ENCODE measurements around the gene TRIAP1. TPM values are rescaled to one million over a fixed set of nuclear protein-coding genes. Genes with fewer than 3 reads are reported as not detected.

TRIAP1 gene
- polyA plus RNA-seq, 4 donors, result 42.6 to 47.8 (median 46.2) TPM

DNA sequence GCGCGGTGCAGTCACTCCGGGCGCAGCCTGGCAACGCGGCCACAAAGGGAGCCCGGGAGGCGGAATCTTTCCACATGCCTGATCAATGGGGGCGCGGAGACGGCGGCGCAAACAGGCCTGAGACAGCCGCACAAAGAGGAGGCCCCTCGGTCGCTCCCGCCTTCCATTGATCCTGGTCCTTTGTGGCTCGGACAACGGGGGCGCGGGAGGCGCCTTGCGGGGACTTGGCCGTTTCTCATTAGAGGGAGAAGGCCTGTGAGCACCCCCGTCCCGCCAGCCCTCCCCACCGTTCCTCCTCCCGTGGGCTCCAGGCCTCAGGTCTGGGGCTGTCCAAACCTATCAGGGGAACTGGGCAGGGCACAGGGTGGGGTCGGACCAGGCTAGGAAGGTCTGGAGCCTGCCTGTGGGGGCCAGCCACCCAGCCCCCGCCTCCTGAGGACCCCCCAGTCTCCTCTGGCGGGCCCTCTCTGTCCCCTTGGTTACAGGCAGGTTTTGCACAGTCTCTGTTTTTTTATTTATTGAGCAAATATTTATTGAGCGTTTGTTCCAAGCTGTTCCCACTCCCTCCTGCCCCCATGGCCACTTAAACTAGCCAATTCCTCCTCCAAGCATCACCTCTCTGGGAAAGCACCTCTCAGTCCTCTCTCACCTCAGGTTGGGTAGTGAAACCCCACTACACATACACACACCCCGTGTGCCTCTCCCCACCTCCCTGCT lies 48.2 kb downstream of the TRIAP1 start:
- DNase-seq (ENCODE audit: low read depth in 4 of 4, low spot score in 3 of 4), result no peak

DNA sequence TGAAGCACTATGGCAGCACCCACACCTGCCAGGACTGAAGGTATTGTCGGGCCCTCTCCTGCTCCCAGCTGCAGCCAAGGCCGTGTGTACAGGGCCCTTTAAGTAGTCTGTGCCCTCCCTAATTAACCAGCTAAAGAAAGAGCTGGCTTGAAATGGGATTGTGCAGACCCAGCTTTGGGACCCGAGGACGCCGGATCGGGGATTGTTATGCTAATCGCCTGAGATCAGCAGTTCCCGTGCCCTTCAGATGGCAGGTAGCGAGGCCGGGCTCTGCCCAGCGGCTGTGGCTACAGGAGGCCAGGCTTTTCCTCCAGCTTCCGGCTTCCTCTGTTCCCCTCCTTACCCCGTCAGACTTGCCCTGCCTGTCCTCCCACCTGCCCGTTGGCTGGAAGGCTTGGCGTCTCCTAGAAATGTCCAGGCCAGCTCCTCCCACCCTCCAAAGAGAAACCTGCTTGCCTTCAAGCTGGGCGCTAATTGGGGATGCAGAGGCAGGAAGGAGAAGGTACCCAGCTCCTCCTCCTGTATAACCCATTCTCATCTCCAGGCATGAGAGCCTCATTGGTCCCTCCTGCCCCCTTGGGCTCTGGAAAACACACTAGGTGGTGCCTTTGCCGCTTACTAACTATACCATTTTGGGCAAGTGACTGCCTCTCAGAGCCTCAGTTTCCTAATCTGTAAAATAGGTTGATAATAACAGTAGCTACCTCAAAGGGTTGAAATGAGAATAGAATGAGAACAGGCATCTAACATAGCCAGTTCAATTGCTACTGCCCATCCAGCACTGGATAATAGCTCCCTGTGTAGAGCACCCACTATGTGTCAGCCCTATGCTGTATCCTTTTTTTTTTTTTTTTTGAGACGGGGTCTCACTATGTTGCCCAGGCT lies 51.5 kb downstream of the TRIAP1 start:
- DNase-seq (ENCODE audit: low read depth in 4 of 4, low spot score in 3 of 4), result no peak

Other genes with a start within 250 kb of the TRIAP1 start
- 1,000 to 10,000 TPM; 2,681 to 3,216 (median 2,786) TPM for gene RPLP0, start 245.3 kb downstream of the TRIAP1 start, polyA plus RNA-seq (ENCODE audit: insufficient read length in 4 of 4)
- gene PXN, start 180.7 kb downstream of the TRIAP1 start, polyA plus RNA-seq (ENCODE audit: insufficient read length in 4 of 4), result 10 to 100 TPM; 71.9 to 79.4 (median 76.3) TPM
- under 1 TPM in 1 of 4 donors, not detected in 3; 0.47 TPM for gene RNU4-2, start 154.5 kb downstream of the TRIAP1 start, polyA plus RNA-seq (ENCODE audit: insufficient read length in 4 of 4)
- not detected for gene RNU4-1, start 153.1 kb downstream of the TRIAP1 start, polyA plus RNA-seq (ENCODE audit: insufficient read length in 4 of 4)
- gene SIRT4, start 144.1 kb downstream of the TRIAP1 start, polyA plus RNA-seq (ENCODE audit: insufficient read length in 4 of 4), result 1 to 10 TPM; 2.7 to 5.7 (median 3.9) TPM
- gene PLA2G1B, start 118.6 kb downstream of the TRIAP1 start, polyA plus RNA-seq (ENCODE audit: insufficient read length in 4 of 4), result under 1 TPM; 0.31 to 0.73 (median 0.42) TPM
- gene MSI1, start 77.2 kb downstream of the TRIAP1 start, polyA plus RNA-seq (ENCODE audit: insufficient read length in 4 of 4), result 10 to 100 TPM; 17.7 to 23.8 (median 19.5) TPM
- 100 to 1,000 TPM; 303 to 369 (median 327) TPM for gene COX6A1, start 8.3 kb downstream of the TRIAP1 start, polyA plus RNA-seq (ENCODE audit: insufficient read length in 4 of 4)
- gene GATC, start 60 bp upstream of the TRIAP1 start, polyA plus RNA-seq (ENCODE audit: insufficient read length in 4 of 4), result 10 to 100 TPM; 34.8 to 37.1 (median 35.0) TPM
- gene SRSF9, start 23.4 kb upstream of the TRIAP1 start, polyA plus RNA-seq (ENCODE audit: insufficient read length in 4 of 4), result 100 to 1,000 TPM; 220 to 249 (median 230) TPM
- gene DYNLL1, start 49.7 kb upstream of the TRIAP1 start, polyA plus RNA-seq (ENCODE audit: insufficient read length in 4 of 4), result 100 to 1,000 TPM; 492 to 541 (median 519) TPM
- gene COQ5, start 82.8 kb upstream of the TRIAP1 start, polyA plus RNA-seq (ENCODE audit: insufficient read length in 4 of 4), result 10 to 100 TPM; 62.0 to 73.6 (median 65.7) TPM
- gene RNF10, start 88.0 kb upstream of the TRIAP1 start, polyA plus RNA-seq (ENCODE audit: insufficient read length in 4 of 4), result 100 to 1,000 TPM; 181 to 232 (median 207) TPM
- 10 to 100 TPM; 43.1 to 50.8 (median 45.5) TPM for gene POP5, start 135.0 kb upstream of the TRIAP1 start, polyA plus RNA-seq (ENCODE audit: insufficient read length in 4 of 4)
- gene CABP1, start 194.2 kb upstream of the TRIAP1 start, polyA plus RNA-seq (ENCODE audit: insufficient read length in 4 of 4), result 1 to 10 TPM; 3.6 to 6.9 (median 5.1) TPM
- 100 to 1,000 TPM; 148 to 173 (median 163) TPM for gene MLEC, start 240.8 kb upstream of the TRIAP1 start, polyA plus RNA-seq (ENCODE audit: insufficient read length in 4 of 4)